GM21360 (cell line): ENCODE data around the gene DNASE1L2.

Experiments used
- ATAC-seq: cut with Tn5 transposase; IDR thresholded peaks from one replicate; pipeline ENCODE4 v1.9.1; 2021; ENCODE audit warnings: mild to moderate bottlenecking, moderate library complexity; ENCODE audit not compliant: unreplicated experiment

The DNASE1L2 gene

DNA sequence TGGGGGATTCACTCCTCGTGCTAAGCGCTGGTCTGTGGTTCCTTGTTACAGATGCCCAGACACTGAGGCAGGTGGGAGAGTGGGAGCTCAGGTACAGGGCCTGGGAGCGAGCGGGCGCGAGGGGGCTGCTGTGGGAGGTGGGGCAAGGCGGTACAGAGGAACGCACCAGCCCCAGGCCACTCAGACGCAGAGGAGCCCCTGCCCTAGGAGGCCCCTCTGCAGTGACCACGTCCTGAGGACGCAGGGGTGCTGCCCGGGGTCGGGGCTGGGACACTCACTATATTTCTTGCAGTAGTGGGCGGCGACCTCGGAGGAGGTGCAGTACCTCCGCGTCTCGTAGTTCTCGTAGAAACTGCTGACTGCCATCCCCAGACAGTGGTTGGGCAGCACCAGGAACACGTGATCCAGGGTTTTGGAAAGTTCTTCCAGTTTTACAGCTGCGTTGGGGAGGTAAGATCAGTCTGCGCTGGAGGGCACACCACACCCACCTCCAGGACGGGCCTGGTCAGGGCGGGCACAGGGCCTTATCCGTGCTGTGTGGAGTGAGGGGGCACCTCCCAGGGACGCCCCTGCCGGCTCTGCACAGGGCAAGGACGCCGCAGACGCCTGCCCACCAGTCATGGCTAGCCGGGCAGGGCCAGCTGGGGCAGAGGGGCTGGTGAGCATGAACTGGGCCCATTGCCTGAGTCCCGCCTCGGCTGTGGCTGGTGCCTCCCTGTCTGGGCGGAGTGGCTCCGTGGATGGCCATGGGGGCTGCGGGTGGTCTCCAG lies 47.9 kb downstream of the DNASE1L2 start:
- no peak for ATAC-seq

DNA sequence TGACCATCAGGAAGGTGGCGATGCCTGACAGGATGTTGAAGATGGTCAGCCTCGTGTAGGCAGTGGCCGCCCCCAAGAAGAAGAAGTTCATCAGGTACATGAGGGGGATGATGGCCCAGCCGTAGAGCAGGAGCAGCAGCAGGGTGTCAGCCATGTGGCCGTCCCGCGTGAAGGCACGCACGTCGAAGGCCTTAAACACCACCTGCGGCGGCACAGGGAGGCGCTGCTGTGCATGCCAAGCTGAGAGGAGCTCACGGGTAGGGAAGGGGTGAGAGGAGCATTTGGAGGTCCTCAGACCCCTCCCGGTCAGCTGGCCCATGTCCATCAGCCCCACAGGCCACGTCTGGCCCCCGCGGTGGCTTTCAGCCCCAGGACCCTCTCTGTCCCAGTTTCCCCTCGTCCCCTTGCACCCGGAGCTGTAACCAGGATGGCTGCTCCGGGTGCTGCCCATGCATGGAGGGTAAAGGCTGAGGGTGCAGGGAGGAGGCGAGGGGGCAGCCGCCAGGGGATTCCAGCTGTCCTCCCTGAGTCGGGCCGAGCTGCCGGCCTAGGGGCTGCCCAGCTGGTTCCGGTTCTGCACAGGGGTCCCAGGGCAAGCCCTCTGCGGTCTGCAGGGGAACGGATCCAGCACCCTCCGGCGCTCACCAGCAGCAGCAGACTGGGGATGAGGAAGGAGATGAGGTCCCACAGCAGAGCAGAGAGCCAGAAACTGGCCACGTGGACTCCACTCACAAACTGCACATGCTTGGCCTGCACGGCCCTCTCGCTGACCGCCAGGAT lies 48.7 kb downstream of the DNASE1L2 start:
- no peak for ATAC-seq

GRCh38 chr16:2285731-2286191 lies 49.5 kb downstream of the DNASE1L2 start:
- no peak for ATAC-seq

DNA sequence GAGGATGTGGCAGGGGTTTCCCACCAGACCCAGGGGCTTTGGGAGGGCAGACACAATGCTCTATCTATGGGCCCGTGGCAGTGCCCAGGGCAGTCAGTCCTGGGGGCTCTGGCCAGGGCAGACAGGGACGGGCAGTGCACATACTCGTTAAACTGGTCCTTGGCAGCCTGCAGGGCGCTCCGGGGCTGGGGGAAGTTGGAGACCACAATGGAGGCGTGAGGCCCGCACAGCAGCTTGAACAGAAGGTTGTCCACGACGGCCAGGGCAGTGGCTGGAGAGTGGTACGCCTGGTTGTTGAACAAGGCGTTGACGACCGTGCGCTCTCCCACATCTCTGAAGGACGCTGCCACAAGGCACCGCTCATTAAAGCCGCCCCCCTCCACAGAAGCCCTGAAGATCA lies 50.3 kb downstream of the DNASE1L2 start:
- no peak for ATAC-seq

DNA sequence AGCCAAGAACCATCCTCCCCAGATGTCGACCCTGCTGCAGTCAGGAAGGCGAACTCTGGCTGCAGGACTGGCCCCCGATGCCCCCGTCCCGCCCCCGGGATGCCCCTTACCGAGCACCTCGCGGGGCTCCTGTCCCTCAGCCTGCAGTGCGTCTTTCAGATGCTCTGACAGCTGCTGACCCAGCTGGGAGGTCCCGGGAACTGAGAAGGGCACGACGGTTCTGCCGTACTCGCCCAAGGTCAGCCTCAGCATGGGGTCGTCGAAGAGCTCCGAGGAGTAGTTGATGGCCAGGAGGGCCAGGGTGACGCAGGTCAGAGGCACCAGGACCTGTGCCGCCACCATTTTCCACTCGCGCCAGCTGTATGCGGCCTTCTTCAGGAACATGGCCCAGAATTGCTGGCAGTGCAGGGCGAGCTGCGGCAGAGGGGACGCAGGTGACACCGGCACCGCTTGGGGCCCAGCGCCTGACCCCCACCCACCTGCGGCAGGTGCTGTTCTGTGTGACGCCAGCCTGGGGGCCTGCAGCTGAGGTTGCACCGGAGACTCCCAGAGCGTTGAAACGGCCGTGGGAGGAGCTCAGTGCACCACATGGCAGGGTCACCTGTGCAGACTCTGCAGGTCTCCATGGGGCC lies 51.8 kb downstream of the DNASE1L2 start:
- ATAC-seq = no peak
